ENCODE measurements around the gene VSIG4.

The VSIG4 gene

DNA sequence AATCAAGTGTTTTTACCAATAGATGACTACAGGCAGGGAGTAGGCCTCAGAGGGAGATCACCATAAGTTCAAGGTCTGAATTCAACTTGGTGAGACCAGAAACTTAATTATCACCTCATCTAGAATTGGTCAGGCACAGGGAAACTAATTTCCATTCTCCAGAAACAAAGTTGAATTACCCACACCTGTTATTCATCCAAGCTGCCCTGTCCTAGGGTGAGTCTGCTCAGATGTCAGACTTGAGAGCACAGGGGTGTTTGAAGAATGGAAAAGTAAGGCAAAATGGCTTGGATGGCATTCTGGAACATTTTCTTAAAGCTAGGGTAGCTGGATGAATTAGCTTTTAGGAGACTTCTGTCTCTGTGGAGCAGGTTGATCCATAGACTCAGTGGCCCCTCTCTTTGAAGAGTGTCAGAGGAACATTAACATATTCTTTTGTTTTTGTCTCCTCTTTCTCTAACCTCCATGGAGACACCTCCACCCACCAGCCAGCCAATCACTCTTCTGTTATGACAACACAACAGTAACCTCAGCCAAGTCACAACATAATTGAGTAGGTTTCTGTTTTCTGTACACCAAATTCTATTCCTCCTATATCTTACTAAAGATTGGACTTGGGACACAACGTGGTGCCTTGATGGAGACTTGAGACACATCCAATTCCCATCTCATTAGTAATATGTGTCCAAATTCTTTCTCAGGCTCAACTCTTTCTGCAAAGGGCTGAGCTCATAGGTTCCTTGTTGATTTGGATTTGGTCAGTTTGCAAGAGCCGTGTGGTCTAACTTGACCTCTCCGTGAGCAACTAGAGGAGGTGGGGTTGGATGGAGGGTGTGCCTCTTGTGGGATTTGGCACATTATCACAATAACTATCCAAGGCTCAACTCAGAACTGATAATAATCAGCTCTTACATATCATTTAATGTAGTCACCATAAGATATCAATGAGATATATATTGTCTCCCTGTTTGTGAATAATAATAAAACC lies 45.1 kb downstream of the VSIG4 start:
- TF ChIP-seq CREB1 (IDR thresholded peaks at IDR 0.05; ENCODE audit: low read depth) (no peak), FOXM1 (IDR thresholded peaks at IDR 0.05; ENCODE audit: borderline replicate concordance, low read depth) (no peak), EGR1 (IDR thresholded peaks at IDR 0.05) (no peak), TAF1 (IDR thresholded peaks at IDR 0.05; ENCODE audit: low read depth) (no peak), NFIC (IDR thresholded peaks at IDR 0.05) (no peak), RAD21 (IDR thresholded peaks at IDR 0.05; ENCODE audit: low read depth) (no peak), YY1 (IDR thresholded peaks at IDR 0.05; ENCODE audit: low read depth) (no peak), TEAD4 (IDR thresholded peaks at IDR 0.05) (no peak), TCF12 (IDR thresholded peaks at IDR 0.05; ENCODE audit: low read depth) (no peak), EP300 (IDR thresholded peaks at IDR 0.05; ENCODE audit: borderline replicate concordance) (no peak), ZBTB7A (IDR thresholded peaks at IDR 0.05; ENCODE audit: low read depth) (no peak), CEBPB (IDR thresholded peaks at IDR 0.05) (no peak)
- TF ChIP-seq, protein P1, sequence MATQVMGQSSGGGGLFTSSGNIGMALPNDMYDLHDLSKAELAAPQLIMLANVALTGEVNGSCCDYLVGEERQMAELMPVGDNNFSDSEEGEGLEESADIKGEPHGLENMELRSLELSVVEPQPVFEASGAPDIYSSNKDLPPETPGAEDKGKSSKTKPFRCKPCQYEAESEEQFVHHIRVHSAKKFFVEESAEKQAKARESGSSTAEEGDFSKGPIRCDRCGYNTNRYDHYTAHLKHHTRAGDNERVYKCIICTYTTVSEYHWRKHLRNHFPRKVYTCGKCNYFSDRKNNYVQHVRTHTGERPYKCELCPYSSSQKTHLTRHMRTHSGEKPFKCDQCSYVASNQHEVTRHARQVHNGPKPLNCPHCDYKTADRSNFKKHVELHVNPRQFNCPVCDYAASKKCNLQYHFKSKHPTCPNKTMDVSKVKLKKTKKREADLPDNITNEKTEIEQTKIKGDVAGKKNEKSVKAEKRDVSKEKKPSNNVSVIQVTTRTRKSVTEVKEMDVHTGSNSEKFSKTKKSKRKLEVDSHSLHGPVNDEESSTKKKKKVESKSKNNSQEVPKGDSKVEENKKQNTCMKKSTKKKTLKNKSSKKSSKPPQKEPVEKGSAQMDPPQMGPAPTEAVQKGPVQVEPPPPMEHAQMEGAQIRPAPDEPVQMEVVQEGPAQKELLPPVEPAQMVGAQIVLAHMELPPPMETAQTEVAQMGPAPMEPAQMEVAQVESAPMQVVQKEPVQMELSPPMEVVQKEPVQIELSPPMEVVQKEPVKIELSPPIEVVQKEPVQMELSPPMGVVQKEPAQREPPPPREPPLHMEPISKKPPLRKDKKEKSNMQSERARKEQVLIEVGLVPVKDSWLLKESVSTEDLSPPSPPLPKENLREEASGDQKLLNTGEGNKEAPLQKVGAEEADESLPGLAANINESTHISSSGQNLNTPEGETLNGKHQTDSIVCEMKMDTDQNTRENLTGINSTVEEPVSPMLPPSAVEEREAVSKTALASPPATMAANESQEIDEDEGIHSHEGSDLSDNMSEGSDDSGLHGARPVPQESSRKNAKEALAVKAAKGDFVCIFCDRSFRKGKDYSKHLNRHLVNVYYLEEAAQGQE (IDR thresholded peaks at IDR 0.05; ENCODE audit: low read depth), result no peak
- TF ChIP-seq, protein P2, sequence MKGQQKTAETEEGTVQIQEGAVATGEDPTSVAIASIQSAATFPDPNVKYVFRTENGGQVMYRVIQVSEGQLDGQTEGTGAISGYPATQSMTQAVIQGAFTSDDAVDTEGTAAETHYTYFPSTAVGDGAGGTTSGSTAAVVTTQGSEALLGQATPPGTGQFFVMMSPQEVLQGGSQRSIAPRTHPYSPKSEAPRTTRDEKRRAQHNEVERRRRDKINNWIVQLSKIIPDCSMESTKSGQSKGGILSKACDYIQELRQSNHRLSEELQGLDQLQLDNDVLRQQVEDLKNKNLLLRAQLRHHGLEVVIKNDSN (IDR thresholded peaks at IDR 0.05), result no peak
- TF ChIP-seq, protein P3, sequence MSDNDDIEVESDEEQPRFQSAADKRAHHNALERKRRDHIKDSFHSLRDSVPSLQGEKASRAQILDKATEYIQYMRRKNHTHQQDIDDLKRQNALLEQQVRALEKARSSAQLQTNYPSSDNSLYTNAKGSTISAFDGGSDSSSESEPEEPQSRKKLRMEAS (IDR thresholded peaks at IDR 0.05), result no peak

DNA sequence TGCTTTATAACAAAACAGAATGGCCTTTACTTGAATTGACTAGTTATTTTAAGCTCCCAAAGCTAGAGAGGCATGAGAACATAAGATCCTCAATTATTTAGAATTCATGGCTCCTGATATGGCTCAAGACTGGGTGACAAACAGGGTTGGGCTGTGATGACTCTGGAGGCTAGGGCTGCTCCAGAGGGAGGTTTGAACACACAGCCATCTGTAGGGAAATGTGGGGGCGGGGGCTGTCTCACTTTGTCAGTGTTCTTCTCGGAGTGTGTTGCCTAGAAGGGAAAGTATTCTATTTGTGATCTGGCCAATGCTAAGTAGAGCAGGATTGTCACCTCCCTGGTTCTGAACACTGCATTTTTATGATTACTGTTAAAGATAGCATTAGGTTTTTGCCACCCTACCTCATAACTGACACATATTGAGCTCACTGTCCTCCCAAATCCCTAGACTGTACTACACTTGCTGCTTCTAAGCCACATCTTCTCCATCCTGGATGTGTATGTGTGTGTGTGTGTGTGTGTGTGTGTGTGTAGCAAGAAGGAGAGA lies 45.9 kb downstream of the VSIG4 start:
- TF ChIP-seq, protein P1 (IDR thresholded peaks at IDR 0.05; ENCODE audit: low read depth), result no peak
- TF ChIP-seq, protein P3 (IDR thresholded peaks at IDR 0.05), result no peak
- TF ChIP-seq ZBTB7A (IDR thresholded peaks at IDR 0.05; ENCODE audit: low read depth) (no peak), YY1 (IDR thresholded peaks at IDR 0.05; ENCODE audit: low read depth) (no peak), EP300 (IDR thresholded peaks at IDR 0.05; ENCODE audit: borderline replicate concordance) (no peak), NFIC (IDR thresholded peaks at IDR 0.05) (no peak), EGR1 (IDR thresholded peaks at IDR 0.05) (no peak), TCF12 (IDR thresholded peaks at IDR 0.05; ENCODE audit: low read depth) (no peak), CREB1 (IDR thresholded peaks at IDR 0.05; ENCODE audit: low read depth) (no peak), FOXM1 (IDR thresholded peaks at IDR 0.05; ENCODE audit: borderline replicate concordance, low read depth) (no peak), TAF1 (IDR thresholded peaks at IDR 0.05; ENCODE audit: low read depth) (no peak)
- TF ChIP-seq, protein P2 (IDR thresholded peaks at IDR 0.05), result no peak

DNA sequence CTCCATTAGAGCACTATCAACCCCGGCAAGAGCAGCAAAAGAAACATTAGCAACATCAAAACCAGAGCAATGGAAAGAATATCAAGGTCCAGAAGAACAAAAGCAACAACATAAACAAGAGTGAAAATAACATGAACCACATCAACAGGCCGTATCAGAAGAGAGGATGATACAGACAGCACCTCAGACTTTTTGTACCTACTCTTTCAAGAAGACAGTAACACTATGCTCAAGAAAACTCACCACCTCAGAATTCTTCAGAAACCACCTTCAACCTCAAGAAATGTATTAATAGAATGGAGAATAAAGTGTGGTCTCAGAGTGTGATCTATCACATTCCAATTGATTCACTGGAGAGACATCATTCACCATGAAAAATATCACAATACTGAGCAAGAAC lies 46.5 kb downstream of the VSIG4 start:
- TF ChIP-seq CEBPB (IDR thresholded peaks at IDR 0.05) (no peak), RAD21 (IDR thresholded peaks at IDR 0.05; ENCODE audit: low read depth) (no peak)
- TF ChIP-seq, protein P1 (IDR thresholded peaks at IDR 0.05; ENCODE audit: low read depth), result no peak
- TF ChIP-seq, protein P2 (IDR thresholded peaks at IDR 0.05), result no peak

Data from Ishikawa (cell line).